Medulla oblongata (tissue), 1 donor: Measurements from ENCODE around the gene NECTIN1.

Source experiments
- DNase-seq: peaks from one replicate; pipeline ENCODE4 v3.0.0-alpha.2; 2015; ENCODE audit errors: extremely low spot score

NECTIN1 gene

DNA sequence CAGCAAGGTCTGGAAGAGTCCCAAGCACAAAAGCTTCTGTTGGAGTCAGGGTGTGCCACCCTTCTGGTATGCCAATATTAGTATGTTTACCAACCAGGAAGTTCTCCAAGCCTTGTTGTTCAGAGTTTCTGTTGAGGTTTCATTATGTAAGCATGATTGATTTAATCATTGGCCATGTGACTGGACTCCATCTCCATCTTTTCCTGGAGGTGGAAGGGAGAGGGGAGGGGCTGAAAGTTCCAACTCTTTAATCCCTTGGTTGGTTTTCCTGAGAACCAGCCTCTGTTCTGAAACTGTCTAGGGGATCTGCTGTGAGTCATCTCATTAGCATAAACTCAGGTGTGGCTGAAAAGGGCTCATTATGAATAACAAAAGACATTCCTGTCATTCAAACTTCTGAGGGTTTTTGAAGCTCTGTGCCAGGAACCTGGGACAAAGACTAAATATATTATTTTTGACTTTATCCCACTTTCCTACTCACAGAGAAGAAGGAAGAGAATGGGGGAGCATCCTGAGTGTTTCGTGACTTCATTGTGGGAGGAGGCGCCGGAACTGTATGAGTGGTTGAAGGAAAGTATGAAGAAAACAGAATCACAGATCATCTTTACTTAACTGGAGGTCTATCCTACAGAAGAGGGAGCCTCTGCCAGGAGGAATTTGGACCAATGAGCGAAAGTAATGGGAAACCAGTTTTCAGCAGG is 138.2 kb downstream of the NECTIN1 start:
- no peak for DNase-seq

DNA sequence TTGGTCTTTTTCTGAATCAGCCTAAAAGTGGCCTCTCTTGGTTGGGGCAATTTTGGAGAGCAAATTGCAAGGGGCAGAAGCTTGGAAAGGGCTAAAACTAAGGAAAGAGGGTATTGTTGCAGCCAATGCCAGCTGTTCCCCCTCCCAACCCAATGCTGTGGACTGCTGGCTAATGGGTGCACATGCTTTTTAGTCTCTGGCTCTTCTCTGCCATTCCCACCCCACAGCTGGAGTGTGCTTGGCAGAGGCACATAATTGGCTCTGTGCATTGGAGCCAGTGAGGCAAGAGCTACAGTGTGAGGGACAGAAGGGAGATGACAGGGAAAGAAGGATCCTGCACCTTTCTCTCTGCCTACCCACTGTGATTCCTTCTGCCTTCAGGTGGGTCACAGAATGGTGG is 140.0 kb downstream of the NECTIN1 start:
- peak; percentile 72 for DNase-seq
